GM12865 (cell line): ENCODE results near the gene IL17C.

Experiments
- DNase-seq: peaks from one replicate; pipeline ENCODE4 v3.0.0; 2010; ENCODE audit warnings: low read depth
- H3K4me3 ChIP-seq: 2 replicates; pipeline ENCODE4 v1.5.1; 2011; ENCODE audit warnings: mild to moderate bottlenecking, low read depth, low read length, control low read depth
- CTCF ChIP-seq: IDR thresholded peaks from 2 replicates; pipeline ENCODE4 v1.5.1; 2011; ENCODE audit warnings: low read length, control low read depth, low read depth, inconsistent platforms; ENCODE audit not compliant: insufficient read depth; ENCODE audit errors: missing control alignments

The IL17C gene

GRCh38 chr16:88658714-88659113 is 20.3 kb downstream of the IL17C start:
- no peak overlapping the region for H3K4me3 ChIP-seq
- TF ChIP-seq CTCF: no peak
- no peak for DNase-seq

- TF ChIP-seq CTCF: no peak
- DNase-seq: no peak
- no peak overlapping the region for H3K4me3 ChIP-seq
These were observed 20.8 kb downstream of the IL17C start for GRCh38 chr16:88659160-88659559.

GRCh38 chr16:88661468-88661867 is 23.1 kb downstream of the IL17C start:
- no peak for TF ChIP-seq CTCF
- DNase-seq: no peak
- peak overlapping the region; percentile 95 for H3K4me3 ChIP-seq

GRCh38 chr16:88662222-88662842 is 24.0 kb downstream of the IL17C start:
- no peak for DNase-seq
- no peak for TF ChIP-seq CTCF
- peak overlapping the region; percentile 95 for H3K4me3 ChIP-seq

GRCh38 chr16:88662843-88663606 is 24.7 kb downstream of the IL17C start, which contains the start of gene MVD:
Gene MVD, minus strand, starts transcription at chr16:88663091. Its CDS starts 11 bp downstream, at chr16:88663080.
- peak; percentile 99 for DNase-seq
- H3K4me3 ChIP-seq: peak within 1 kb of the TSS; percentile 95
- no peak for TF ChIP-seq CTCF

- DNase-seq: peak; percentile 54
- no peak overlapping the region for H3K4me3 ChIP-seq
- TF ChIP-seq CTCF: no peak
These were observed 26.8 kb downstream of the IL17C start for GRCh38 chr16:88665148-88665547.
